GM12891 (cell line): ENCODE results near the gene GNL1.

Experiments
- PAX5 ChIP-seq: IDR thresholded peaks from 2 replicates; pipeline ENCODE4 v1.6.1; 2011; ENCODE audit warnings: low read length, moderate library complexity, mild to moderate bottlenecking; ENCODE audit not compliant: insufficient read depth, severe bottlenecking
- POLR2A ChIP-seq: IDR thresholded peaks from 2 replicates; pipeline ENCODE4 v1.6.1; 2011; ENCODE audit warnings: low read depth, low read length, control low read depth
- POLR2AphosphoS5 ChIP-seq: IDR thresholded peaks from 2 replicates; pipeline ENCODE4 v1.6.1; 2011; ENCODE audit warnings: low read depth, low read length, control low read depth
- POU2F2 ChIP-seq: IDR thresholded peaks from 2 replicates; pipeline ENCODE4 v1.6.1; 2011; ENCODE audit warnings: low read depth, mild to moderate bottlenecking, control low read depth, low read length, moderate library complexity
- SPI1 ChIP-seq: IDR thresholded peaks from 2 replicates; pipeline ENCODE4 v1.6.1; 2011; ENCODE audit warnings: low read depth, low read length, control low read depth
- TAF1 ChIP-seq: IDR thresholded peaks from 2 replicates; pipeline ENCODE4 v1.6.1; 2011; ENCODE audit warnings: low read depth, low read length, control low read depth

DNA sequence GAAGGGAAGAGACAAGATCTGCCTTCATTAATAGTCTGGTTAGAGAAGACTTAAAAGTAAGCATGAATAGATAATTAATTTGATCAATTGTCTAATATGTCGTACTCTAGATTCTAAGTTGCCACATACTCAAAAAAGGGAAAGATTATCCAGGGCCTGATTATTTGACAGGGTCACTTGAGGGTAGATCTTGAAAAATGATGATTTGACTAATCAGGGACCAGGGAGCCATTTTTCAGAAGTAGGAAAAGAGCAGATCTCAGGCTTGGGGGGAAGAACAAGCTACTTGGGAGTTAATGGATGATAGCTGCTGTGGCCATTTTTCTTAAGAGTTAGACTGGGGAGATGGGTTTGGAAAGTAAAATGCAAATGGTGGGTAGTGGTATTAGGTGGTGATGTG, 36.0 kb upstream of the GNL1 start:
- TF ChIP-seq TAF1 (no peak), POLR2AphosphoS5 (no peak), POLR2A (no peak), SPI1 (no peak), POU2F2 (no peak), PAX5 (no peak)
